ENCODE results near the gene IFNAR1. TPM values are rescaled to one million over a fixed set of nuclear protein-coding genes. Genes with fewer than 3 reads are reported as not detected.

The IFNAR1 gene
- total and polyA plus RNA-seq, 2 of the 8 experiments (the other 6 are each of a cell fraction or from before 2014, with no cell fraction given), result 3.1 to 17.1 TPM

DNA sequence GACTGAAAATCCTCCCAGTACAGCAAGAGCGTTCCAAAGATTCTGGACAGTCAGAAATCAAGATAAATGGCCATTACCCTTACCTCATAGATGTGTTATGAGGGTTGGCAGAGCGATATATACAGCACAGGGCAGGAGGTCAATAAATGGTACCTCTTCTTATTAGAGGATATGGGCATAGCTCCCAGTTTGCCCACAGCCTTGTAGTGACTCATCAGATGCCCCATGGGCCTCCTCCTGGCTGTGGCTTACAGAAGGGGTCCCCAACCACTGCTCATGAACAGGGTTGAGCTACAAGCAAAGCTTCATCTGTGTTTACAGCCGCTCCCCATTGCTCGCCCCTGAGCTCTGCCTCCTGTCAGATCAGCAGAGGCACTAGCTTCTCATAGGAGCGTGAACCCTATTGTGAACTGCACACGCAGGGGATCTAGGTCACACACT is 71.1 kb downstream of the IFNAR1 start:
- Histone ChIP-seq H4K8ac (ENCODE audit: extremely low read depth, insufficient read depth, low read length) (no peak overlapping the region), H3K14ac (ENCODE audit: insufficient read length) (no peak overlapping the region), H2BK20ac (ENCODE audit: low read length) (no peak overlapping the region), H3K4me2 (ENCODE audit: insufficient read depth in 1 of 2, low read depth in 2 of 2, low read length in 2 of 2) (no peak overlapping the region), H3K23ac (ENCODE audit: insufficient read length) (no peak overlapping the region), H2BK120ac (replicated peaks; ENCODE audit: low read depth, low read length) (no peak overlapping the region), H3K27me3 (replicated peaks in 1 of 4; ENCODE audit: control insufficient read depth in 3 of 4, extremely low read depth in 1 of 4, insufficient read depth in 3 of 4, low read length in 3 of 4) (no peaks in the 10 kb centered on the region; a peak in 1 of 7 replicates), H3K27ac (ENCODE audit: low read depth, low read length) (no peak overlapping the region), H3K4me3 (ENCODE audit: extremely low read depth in 1 of 4, insufficient read depth in 2 of 4, low read depth in 3 of 4, low read length in 4 of 4) (no peak overlapping the region), H3K56ac (replicated peaks; ENCODE audit: insufficient read length, low read depth, low read length) (no peak overlapping the region), H2AFZ (ENCODE audit: low read length) (no peak overlapping the region), H2BK5ac (ENCODE audit: low read depth, low read length) (no peak overlapping the region), H3K9me3 (ENCODE audit: insufficient read depth in 2 of 2, low read depth in 1 of 2, low read length in 1 of 2) (no peaks in the 10 kb centered on the region; a peak in 1 of 4 replicates), H4K5ac (ENCODE audit: insufficient read length, low read depth, low read length) (no peak overlapping the region), H3K79me1 (ENCODE audit: low read depth, low read length) (no peaks in the 10 kb centered on the region), H2BK15ac (ENCODE audit: low read length) (no peak overlapping the region), H2AK5ac (ENCODE audit: low read depth, low read length) (no peak overlapping the region), H4K20me1 (replicated peaks in 1 of 2; ENCODE audit: control insufficient read depth in 1 of 2, insufficient read depth in 2 of 2, low read length in 2 of 2) (no peaks in the 10 kb centered on the region), H4K91ac (replicated peaks; ENCODE audit: insufficient read length, low read length) (no peak overlapping the region), H3K18ac (ENCODE audit: extremely low read depth, low read length) (no peak overlapping the region), H3K79me2 (ENCODE audit: control insufficient read depth in 1 of 2, insufficient read depth in 2 of 2, low read length in 2 of 2) (no peaks in the 10 kb centered on the region), H3K4me1 (replicated peaks in 1 of 4; ENCODE audit: control insufficient read depth in 3 of 4, insufficient read depth in 4 of 4, low read length in 3 of 4) (0 out of 7 replicates have a peak, but pooled peaks cover 0 to 2% (median 0%) of the 10 kb centered on the region in 4 experiments), H3K23me2 (ENCODE audit: low read depth, low read length) (no peaks in the 10 kb centered on the region; the same call in 1 of the 2 replicates), H2BK12ac (ENCODE audit: low read depth, low read length) (no peak overlapping the region), H3K9ac (replicated peaks in 1 of 4; ENCODE audit: extremely low read depth in 1 of 4, low read depth in 3 of 4, low read length in 3 of 4) (no peak overlapping the region), H3K36me3 (ENCODE audit: control insufficient read depth in 2 of 4, insufficient read depth in 4 of 4, low read length in 3 of 4) (no peaks in the 10 kb centered on the region), H3K4ac (replicated peaks; ENCODE audit: insufficient read length, low read depth, low read length) (no peak overlapping the region)
- FAIRE-seq, result no peak
- WGBS, 2 experiments (ENCODE audit: extremely low coverage in 1 of 2, insufficient coverage in 1 of 2, insufficient read length in 1 of 2, insufficient replicate concordance in 2 of 2, low coverage in 1 of 2, low lambda C conversion rate in 2 of 2, missing lambda C conversion rate in 1 of 2), result 93% methylated on average over 6 of the region's 6 CpGs; no CpG with 5 or more reads in 1 of the 2 experiments
- ChIA-PET CTCF (ENCODE audit: partially characterized antibody) (interaction anchor here (0.9 to 5.1 kb wide), 6 partner anchors 8 to 595 kb away, joined by 3 to 28 read pairs (median 4); no protein-coding TSS in a partner anchor), POLR2A (ENCODE audit: partially characterized antibody) (interaction anchor here (0.6 to 1.7 kb wide), 2 partner anchors 34 to 287 kb away, joined by 3 to 6 read pairs; no protein-coding TSS in a partner anchor)
- DNase-seq (ENCODE audit: low read depth in 1 of 2, low spot score in 2 of 2), result no peak
- TF ChIP-seq RXRA (IDR thresholded peaks at IDR 0.05; ENCODE audit: insufficient read depth, low read depth, low read length) (no peak), POLR2A (IDR thresholded peaks at IDR 0.05; ENCODE audit: control extremely low read depth in 1 of 2, low read depth in 2 of 2, low read length in 2 of 2) (no peak), RFX5 (IDR thresholded peaks at IDR 0.05; ENCODE audit: borderline replicate concordance, low read depth, low read length) (no peak), SUZ12 (IDR thresholded peaks at IDR 0.05; ENCODE audit: low read length) (no peak), EZH2 (IDR thresholded peaks at IDR 0.05; ENCODE audit: low read depth, low read length, severe bottlenecking) (no peak), CTBP2 (IDR thresholded peaks at IDR 0.05; ENCODE audit: borderline replicate concordance, insufficient read depth, insufficient read length, low read length) (no peak), RBBP5 (IDR thresholded peaks at IDR 0.05; ENCODE audit: borderline replicate concordance, low read depth, low read length) (no peak), EP300 (IDR thresholded peaks at IDR 0.05; ENCODE audit: borderline replicate concordance in 1 of 2, low read depth in 2 of 2, low read length in 2 of 2) (no peak), BCL11A (IDR thresholded peaks at IDR 0.05; ENCODE audit: low read depth in 2 of 2, low read length in 2 of 2) (no peak), CHD2 (IDR thresholded peaks at IDR 0.05; ENCODE audit: low read length) (no peak)
- TF ChIP-seq, protein P1, sequence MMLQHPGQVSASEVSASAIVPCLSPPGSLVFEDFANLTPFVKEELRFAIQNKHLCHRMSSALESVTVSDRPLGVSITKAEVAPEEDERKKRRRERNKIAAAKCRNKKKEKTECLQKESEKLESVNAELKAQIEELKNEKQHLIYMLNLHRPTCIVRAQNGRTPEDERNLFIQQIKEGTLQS (IDR thresholded peaks at IDR 0.05; ENCODE audit: insufficient read depth, low read depth, low read length), result no peak
- TF ChIP-seq, protein P2, sequence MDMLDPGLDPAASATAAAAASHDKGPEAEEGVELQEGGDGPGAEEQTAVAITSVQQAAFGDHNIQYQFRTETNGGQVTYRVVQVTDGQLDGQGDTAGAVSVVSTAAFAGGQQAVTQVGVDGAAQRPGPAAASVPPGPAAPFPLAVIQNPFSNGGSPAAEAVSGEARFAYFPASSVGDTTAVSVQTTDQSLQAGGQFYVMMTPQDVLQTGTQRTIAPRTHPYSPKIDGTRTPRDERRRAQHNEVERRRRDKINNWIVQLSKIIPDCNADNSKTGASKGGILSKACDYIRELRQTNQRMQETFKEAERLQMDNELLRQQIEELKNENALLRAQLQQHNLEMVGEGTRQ (IDR thresholded peaks at IDR 0.05; ENCODE audit: low read length), result no peak
